SKM-1 treated with dmso at 0.1 percent for 144 hours (cell line): Measurements from ENCODE around the gene PI4K2A.
A peak's percentile ranks its signal among the peaks of the same experiment; 100 is the strongest.

Source experiments
- DNase-seq: peaks from one replicate; lab custom pipeline; 2025; ENCODE audit not compliant: unreplicated experiment; lab: John Stamatoyannopoulos, UW

PI4K2A gene

DNA sequence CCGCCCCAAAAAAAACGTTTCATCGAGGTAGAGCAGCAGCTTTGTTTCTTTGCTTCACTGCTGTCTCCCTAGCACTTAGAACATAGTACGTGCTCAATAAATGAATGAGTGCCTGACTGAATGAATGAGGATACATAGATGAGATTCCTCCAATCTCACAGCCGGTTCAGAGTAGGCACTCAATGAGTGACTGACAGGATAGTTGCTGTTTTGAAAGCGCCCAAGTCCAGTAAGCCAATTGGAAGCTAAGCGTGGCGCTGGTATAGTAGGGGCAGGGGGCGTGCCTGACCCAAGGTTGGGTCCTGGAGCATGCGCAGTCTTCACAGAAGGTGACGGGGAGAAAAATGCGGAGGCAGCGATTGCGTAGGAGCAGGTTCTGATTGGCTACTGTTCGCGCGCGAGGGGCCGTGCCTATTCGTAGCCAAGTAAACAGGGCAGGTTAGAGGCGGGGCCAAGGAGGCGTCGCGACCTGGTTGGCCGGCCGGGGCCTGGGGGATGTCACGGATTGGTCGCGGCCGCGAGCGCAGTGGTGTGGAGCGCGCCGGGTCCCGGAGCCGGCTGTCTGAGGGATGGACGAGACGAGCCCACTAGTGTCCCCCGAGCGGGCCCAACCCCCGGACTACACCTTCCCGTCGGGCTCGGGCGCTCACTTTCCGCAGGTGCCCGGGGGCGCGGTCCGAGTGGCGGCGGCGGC, at the start of gene PI4K2A:
PI4K2A (plus strand) TSS at position 498 of the 694 bp plus-strand sequence; CDS start at position 570, 72 bp downstream.
- DNase-seq: peak; percentile 99

DNA sequence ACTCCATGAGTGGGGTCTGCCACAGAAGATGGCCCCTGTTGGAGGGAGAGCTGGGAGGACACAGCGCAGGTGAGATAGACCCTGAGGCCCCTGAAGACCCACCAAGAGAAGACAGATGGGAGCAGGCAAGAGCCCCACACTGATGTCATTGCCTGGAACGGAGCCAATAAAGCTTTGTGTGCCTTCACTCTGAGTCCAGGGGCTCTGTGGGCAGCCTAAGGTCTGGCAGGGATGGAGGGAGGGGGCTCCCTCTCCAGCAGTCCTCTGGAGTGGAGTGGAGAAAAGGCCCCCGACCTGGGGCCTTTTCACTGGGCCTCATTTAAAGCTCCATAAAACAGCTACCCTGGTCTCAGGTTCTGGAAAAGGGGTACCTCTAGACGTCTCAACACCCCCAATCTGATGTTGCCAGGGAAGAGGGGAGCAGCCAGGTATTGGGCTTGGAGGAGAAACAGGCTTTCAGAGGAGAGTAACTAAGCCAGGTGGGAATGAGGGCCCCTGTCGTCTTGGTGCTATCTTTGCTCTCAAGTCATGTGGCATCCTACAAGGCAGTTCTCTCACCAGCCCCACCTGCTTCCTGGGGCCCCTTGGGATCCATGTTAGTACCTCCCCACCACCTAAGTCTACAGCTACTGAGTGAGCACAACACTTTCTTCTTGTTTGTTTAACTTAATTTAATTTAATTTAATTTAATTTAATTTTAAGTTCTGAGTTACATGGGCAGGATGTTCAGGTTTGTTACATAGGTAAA, 49.5 kb upstream of the PI4K2A start:
- DNase-seq: no peak

DNA sequence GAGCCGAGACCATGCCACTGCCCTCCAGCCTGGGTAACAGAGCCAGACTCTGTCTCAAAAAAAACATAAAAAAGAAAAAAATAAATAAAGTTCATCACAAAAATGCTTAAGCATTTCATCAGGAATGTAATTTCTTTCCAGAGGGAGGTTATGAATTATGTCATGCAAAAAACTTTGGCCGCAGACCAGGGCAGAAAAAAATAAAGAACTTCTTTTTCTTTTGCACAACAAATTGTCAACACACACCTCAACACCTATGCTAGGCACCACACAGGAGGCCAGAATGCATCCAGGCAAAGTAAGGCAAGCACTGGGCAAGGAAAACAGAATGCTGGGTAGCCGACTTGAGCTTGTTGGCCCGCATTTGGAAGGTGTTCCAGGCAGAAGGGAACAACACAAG, 47.0 kb upstream of the PI4K2A start:
- no peak for DNase-seq

DNA sequence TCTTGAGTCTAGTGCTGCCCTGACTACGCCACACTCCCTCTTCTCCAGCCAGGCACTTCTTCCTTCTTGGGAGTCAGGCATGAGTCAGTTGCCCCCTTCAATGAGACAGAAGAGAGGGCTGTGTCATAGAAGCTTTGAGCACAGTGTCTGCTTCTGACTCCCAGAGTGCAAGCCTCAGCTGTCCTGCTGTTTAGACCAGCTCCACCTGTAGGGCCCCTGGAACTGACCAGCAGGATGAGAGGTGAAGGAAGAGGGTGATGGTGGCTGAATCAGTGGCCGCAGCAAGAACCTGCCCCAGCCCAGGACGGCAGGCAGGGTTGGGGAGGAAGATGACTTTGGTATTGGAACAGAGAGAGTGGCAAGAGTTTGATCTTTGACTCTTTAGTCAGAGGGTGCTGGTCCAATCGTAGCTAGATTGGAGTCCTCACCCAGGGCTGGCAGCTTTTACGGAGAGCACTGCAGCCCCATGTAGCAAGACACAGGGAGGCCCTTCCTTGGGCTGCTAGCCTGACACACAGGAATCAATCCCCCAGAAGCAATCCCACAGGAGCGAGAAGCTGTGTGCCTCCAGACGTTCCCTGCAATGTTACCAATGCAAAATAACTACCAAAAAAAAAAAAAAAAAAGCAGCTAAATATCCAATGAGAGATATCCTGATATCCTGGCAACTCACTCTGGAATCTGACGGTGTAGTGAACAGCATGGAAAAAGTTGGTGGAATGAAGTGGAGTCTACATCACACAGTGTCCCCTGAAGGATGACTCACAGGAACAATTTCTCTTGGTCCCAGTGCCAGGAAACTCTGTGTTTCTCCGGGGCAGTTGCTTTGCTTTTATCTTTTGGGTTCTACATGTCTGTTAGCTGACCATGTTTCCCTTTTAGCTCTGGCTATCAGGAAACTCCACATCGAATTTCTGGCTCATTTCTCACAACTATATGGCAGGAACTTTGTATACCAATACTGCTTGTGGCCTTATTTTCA, 44.1 kb upstream of the PI4K2A start:
- DNase-seq: no peak

DNA sequence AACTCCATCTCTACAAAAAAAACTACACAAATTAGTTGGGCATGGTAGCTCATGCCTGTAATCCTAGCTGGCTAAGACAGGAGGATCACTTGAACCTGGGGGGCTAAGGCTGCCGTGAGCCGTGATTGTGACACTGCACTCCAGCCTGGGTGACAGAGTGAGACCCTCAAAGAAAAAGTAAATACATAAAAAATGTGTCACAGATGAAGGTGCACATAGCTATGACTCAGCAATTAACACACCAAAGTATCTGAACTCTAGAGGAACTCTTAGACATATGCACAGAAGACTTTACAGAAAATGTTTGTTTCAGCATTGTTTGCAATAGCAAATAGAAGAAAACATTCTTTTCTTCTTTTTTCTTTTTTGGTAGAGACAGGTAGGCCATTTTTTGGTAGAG, 42.7 kb upstream of the PI4K2A start:
- no peak for DNase-seq

DNA sequence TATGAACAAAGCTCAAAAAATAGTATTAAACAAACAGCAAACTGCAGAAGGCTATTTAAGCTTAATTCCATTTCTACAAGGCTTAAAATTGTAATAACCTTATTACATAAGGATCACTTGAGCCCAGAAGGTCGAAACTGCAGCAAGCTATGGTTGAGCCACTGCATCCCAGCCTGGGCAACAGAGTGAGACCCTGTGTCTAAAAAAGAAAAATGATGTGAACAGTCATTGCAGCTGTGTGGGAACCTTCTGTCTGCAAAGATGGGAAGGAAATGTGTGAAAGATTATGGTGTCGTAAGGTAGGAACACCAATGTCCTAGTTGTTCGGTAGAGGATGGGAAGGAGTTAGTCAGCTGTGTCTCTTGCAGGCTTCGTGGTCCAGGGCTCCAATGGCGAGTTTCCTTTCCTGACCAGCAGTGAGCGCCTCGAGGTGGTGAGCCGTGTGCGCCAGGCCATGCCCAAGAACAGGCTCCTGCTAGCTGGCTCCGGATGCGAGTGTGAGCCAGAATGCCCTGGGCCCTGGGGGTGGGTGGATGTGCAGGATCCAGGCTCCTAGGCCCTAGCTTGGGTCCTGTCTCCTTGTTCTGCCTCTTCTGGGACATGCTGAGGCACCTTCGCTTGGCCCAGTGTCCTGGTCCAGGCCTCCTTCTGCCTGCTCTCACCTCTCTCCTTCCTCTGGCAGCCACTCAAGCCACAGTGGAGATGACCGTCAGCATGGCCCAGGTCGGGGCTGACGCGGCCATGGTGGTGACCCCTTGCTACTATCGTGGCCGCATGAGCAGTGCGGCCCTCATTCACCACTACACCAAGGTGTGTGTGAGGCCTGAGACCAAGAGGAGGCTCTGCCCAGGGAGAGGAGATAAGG, 41.8 kb upstream of the PI4K2A start:
- DNase-seq: no peak

DNA sequence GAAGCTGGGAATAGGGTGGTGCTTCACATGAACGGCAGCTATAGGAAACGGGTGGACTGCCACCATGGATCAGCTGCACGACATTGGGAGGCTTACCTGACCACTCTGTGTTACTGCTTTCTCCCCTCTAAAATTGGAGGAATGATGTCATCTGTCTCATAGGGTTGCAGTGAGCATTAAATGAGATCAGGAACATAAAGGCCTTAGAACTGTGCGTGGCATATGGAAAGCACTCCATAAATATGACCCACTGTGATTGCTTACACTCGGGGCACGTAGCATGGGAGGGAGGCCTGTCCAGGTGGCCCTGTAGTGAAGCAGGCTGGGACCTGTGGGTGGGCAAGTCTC, 41.2 kb upstream of the PI4K2A start:
- DNase-seq: no peak

DNA sequence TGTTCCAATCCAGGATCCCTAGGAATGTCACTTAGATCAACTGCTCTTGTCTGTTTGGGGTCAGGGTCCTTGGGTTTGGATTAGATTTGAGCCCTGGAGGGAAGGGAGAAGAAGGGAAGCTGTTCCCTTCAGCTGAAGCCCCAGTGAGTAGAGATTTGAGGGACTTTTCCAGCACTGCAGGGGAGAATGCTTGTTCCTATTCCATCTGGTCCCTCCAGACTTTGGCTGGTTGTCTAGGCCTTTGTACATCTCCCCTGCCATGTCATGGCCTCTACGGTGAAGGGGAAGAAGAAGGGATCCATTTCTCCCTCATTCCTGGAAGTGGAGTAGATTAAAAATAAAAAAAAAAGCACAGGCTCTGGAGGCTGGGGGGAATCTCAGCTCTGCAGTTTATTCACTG, 39.9 kb upstream of the PI4K2A start:
- no peak for DNase-seq

DNA sequence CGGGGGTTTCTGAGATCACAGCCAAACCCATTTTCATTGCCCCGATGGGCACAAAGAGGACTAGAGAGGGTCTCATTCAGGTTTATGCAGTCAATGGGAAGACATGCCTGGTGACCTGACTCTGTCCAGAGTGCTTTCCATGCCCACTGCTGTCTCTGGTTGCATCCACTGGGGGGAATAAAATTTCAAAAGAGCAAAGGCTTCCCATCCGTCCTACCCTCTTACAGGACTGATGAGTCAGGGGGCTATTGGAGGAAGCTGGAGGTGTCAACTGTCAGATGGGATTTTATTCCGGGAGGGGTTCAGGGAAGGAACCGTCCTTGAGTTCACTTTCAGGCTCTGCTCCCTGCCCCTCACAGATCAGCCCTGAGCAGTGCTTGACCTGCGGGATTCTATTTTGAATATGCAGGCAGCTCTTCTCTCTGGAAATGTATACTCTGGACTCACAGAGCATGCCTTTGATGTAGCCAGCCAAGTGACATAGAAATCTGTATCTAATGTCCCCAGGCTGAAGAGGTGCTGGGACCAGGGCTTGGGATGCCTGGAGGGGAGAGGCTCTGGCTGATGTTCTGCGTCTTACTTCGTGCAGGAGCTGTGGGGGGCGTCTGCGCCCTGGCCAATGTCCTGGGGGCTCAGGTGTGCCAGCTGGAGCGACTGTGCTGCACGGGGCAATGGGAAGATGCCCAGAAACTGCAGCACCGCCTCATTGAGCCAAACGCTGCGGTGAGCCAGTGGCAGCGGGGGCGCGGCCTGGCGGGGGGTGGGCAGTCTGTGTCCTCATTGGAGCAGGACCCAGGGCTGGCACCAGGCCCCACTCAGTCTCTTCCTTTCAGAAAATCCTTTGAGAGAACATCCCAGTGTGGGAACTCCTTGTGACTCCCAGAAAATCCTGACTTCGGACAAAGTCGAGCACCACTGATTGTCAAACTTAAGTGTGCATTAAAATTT, 38.9 kb upstream of the PI4K2A start:
- no peak for DNase-seq

DNA sequence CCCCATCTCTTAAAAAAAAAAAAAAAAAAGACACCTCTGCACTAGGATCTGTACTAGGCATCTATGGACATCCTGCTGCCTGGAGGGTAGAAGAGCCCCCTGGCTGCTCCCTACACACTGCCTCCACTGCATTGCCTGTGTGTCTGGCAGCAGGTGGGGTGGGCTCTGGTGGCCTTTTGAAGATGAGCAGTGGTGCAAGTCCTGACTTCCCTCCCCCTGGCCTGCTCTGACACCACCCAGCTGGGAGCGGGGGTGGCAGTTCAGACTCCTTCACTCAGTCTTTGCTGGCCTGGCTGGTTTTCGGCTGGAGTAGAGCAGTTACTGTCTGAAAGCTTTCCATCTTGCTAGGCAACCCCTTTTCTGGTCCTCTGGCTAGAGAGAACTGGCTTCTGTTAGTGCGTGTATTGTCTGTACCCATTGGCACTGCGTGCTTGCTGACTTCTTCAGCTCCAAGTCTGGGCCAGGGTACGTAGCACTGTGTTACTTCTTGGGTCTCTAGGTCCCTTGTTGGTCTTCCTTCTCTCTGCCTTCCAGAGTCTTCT, 33.3 kb upstream of the PI4K2A start:
- DNase-seq: no peak

DNA sequence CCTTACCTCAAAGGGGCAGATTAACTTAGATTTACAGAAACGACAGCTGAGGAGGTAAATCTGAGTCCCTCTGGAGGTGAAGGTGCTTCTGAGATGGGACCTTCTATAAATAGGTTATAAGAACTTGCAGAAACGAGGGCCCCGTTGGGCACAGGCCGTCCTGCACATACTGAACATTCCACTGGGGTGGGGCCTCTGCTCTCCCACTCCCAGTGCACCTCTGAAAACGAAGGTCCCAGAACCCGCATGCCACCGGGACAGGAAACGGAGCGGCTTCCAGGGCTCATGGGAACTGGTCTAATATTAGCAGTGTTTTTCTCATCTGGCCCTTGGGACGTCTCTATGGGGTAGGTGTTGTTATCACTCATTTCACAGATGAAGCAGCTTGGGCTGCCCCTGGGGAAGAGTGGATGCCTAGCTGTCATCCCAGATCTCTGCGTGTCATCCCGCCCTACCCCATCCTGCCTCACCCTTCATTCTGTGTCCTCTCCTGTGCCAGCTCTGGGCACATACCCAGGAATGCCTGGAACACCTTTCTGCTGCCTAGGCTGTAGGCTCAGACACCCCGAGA, 31.4 kb upstream of the PI4K2A start:
- DNase-seq: no peak

DNA sequence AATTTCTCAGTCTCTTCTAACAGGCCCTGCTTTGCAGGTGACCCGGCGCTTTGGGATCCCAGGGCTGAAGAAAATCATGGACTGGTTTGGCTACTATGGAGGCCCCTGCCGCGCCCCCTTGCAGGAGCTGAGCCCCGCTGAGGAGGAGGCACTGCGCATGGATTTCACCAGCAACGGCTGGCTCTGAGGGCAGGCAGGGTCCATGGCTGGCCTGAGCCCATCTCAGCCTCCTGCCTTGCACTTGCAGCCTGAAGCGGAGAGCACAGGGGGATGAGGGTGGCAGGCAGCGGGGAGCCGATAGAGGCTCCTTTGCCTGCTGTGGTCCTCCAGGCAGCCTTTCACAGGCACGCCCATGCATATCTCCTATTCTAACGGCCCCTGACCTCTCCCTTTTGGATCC, 29.0 kb upstream of the PI4K2A start:
- no peak for DNase-seq

DNA sequence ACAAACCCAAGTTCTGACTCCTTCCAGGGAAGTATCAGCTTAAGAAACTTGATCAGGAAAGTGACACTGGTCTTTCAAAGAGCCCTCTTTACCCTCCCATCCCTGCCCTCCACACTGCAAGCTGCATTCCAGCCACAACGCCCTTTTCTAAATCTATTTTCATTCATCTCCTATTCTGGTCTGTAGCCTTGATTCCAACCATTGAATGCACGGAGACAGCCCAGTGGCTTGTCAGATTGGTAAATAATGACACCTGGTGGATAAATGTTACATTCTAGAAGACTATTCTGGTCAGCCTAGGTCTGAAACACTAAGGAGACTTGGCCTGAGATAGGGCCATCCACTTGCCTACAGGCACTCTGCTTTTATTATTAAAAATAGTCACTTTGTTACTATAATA, 28.1 kb upstream of the PI4K2A start:
- DNase-seq: no peak

DNA sequence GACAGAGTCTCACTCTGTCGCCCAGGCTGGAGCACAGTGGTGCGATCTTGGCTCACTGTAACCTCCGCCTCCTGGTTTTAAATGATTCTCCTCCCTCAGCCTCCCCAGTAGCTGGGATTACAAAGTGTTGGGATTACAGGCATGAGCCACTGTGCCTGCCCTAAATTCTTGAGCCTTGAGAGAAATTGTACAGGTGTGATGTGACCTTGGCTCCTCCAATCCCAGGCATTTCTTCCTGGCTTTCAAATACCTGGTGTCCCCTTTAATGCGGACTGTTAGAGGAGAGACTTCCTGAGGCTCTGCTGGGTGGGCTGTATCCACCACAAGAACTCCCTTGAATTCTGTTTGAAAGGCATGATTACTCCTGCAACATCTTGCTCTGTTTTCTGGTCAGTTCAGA, 22.2 kb upstream of the PI4K2A start:
- DNase-seq: no peak

DNA sequence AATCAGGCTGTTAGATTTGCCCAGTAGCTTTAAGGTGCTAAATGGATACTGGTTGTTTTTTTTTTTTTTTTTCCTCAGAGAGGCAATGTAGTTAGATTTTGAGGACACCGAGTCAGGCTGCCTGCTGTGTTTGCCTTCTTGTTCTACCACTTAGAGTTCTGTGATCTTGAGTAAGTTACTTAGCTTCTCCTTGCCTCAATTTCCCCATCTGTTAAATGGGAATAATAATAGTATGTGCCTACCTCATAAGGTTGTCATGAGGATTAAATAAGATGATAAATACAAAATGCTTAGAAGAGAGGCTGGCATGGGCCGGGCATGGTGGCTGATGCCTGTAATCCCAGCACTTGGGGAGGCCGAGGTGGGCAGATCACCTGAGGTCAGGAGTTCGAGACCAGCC, 21.7 kb upstream of the PI4K2A start:
- DNase-seq: no peak

DNA sequence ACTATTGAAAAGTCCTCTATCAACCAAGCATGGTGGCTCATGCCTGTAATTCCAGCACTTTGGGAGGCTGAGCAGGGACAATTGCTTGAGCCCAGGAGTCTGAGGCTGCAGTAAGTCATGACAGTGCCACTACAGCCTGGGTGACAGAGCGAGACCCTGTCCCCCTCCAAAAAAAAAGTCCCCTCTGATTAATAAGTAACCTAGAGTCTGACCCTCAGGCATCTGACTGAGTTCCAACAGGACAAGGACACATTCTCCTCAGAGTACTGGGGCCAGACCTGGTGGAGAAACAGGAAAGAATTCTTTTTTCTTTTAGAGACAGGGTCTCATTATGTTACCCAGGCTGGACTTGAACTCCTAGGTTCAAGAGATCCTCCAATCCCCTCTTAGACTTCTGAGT, 17.2 kb upstream of the PI4K2A start:
- no peak for DNase-seq

DNA sequence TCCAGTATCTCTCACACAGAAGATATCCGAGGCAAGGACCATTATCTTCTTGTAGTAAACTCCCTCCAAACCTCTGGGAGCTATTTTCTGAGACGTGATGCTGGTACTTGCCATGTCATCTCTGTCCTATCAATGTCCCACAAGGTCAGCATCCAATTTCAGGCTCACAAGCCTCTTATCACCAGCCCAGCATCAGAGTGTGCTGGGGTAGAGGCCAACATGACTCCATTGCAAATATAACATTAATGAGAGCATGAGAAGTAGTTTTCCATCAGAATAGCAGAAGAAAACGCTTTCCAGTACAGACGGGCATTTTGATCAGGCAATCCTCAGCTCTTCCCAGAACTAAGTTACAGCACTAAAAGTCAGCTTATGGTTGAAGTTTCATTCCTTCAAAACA, 12.7 kb upstream of the PI4K2A start:
- DNase-seq: no peak

DNA sequence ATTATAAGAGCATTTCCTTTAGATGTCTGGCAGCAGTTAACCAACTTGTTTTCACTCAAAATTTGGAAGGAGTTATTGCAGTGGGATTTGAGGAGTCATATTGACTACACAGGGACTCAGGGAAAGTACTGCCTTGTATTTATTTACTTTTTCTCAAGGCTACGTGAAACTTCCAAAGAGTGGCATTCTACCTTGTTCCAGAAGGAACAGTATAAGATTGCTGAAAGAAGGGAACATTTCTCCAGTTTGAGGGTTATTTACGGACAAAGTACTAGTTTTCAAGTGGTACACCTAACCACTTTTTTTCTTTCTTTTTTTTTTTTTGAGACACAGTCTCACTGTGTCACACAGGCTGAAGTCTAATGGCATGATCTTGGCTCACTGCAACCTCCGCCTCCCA, 12.2 kb upstream of the PI4K2A start:
- DNase-seq: no peak

DNA sequence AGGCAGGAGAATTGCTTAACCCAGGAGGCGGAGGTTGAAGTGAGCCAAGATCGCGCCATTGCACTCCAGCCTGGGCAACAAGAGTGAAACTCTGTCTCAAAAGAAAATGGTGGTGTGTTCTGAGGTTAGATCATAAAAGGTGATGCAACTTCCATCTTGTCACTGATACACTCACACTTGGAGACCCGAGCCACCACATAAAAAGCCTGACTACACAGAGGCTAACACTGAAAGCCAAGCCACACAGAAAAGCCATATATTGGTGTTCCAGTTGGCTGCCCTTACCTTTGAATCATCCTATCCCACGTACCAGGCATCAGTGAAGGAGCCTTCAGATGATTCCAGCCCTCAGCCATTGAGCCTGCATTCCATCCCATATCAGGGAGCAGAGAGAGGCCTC, 11.2 kb upstream of the PI4K2A start:
- no peak for DNase-seq
